Neural progenitor cell (in vitro differentiated cells): ENCODE results near the gene UBAP1L.

Source experiments
- CTCF ChIP-seq: fragments of 200-600 bp; sonication (generic); IDR thresholded peaks from 2 replicates; pipeline ENCODE4 v1.5.1; 2017; ENCODE audit warnings: antibody characterized with exemption, mild to moderate bottlenecking
- EZH2 ChIP-seq: fragments of 200-600 bp; sonication (generic); IDR thresholded peaks from 2 replicates; pipeline ENCODE4 v1.6.1; 2017; ENCODE audit warnings: antibody characterized with exemption, mild to moderate bottlenecking, moderate library complexity
- EZH2phosphoT487 ChIP-seq: fragments of 200-600 bp; sonication (generic); IDR thresholded peaks from 2 replicates; pipeline ENCODE4 v1.6.1; 2017; ENCODE audit warnings: antibody characterized with exemption

GRCh38 chr15:65077291-65077980 lies 37.6 kb downstream of the UBAP1L start:
- TF ChIP-seq CTCF (no peak), EZH2 (no peak), EZH2phosphoT487 (no peak)
